GM18868 (cell line): ENCODE data around the gene LAMTOR4.

Source experiments
- ATAC-seq: cut with Tn5 transposase; IDR thresholded peaks from one replicate; pipeline ENCODE4 v1.9.1; 2021; ENCODE audit warnings: mild to moderate bottlenecking, moderate library complexity; ENCODE audit not compliant: unreplicated experiment

Gene LAMTOR4

GRCh38 chr7:100195222-100195621 lies 46.5 kb downstream of the LAMTOR4 start:
- ATAC-seq = no peak

- peak; percentile 39 for ATAC-seq
These were observed 47.2 kb downstream of the LAMTOR4 start for GRCh38 chr7:100195901-100196322.

- ATAC-seq = no peak
These were observed 49.5 kb downstream of the LAMTOR4 start for GRCh38 chr7:100198266-100198665.

GRCh38 chr7:100200693-100201092 lies 52.0 kb downstream of the LAMTOR4 start:
- ATAC-seq = no peak
